ENCODE measurements around the gene SYT14. TPM values are rescaled to one million over a fixed set of nuclear protein-coding genes. Genes with fewer than 3 reads are reported as not detected.

Gene SYT14
- total RNA-seq, 2 donors from 2014 or later = 6.2 to 7.1 TPM

DNA sequence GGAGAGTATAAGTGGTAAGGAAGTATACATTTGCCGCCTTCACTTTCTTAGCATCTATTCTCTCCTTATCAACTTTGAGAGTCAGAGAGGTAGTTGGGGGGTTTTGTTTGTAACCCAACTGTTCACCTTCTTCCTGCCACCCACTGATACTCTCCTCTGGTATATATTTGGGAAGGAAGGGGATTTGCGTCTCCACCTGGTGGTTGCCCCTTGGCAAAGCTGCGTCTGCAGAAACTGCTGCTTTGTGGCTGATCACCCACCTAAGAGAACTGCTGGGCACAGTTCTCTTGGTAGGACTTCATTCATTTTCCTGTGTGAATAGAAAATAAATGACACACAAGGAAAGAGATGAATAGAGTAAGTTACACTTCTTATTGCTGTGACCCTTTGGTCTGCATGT lies 87.0 kb downstream of the SYT14 start:
- Histone ChIP-seq H3K9me3 (ENCODE audit: control insufficient read depth, low read length) (no peaks in the 10 kb centered on the region), H3K27ac (ENCODE audit: low read depth, low read length) (no peak overlapping the region), H3K9ac (ENCODE audit: extremely low read depth, low read length, poor library complexity, severe bottlenecking) (no peak overlapping the region), H3K27me3 (ENCODE audit: control insufficient read depth, insufficient read depth, low read length, poor library complexity, severe bottlenecking) (no peaks in the 10 kb centered on the region), H3K4me3 (ENCODE audit: low read length) (no peak overlapping the region), H3K36me3 (ENCODE audit: control insufficient read depth, insufficient read depth, low read length) (no peaks in the 10 kb centered on the region), H3K4me1 (ENCODE audit: control insufficient read depth, insufficient read depth, low read length) (no peaks in the 10 kb centered on the region)
- Mint-ChIP-seq H3K4me3 (no peak overlapping the region), H3K27ac (no peak overlapping the region), H3K4me1 (no peaks in the 10 kb centered on the region), H3K36me3 (ENCODE audit: low read depth) (no peaks in the 10 kb centered on the region), H3K9me3 (no peaks in the 10 kb centered on the region), H3K27me3 (ENCODE audit: insufficient read depth) (no peaks in the 10 kb centered on the region)
- 83% methylated on average over 2 of the region's 3 CpGs; no CpG with 5 or more reads in 1 of the 2 experiments for WGBS, 2 experiments (ENCODE audit: insufficient coverage in 1 of 2, insufficient read length in 1 of 2)
- TF ChIP-seq, protein P1, sequence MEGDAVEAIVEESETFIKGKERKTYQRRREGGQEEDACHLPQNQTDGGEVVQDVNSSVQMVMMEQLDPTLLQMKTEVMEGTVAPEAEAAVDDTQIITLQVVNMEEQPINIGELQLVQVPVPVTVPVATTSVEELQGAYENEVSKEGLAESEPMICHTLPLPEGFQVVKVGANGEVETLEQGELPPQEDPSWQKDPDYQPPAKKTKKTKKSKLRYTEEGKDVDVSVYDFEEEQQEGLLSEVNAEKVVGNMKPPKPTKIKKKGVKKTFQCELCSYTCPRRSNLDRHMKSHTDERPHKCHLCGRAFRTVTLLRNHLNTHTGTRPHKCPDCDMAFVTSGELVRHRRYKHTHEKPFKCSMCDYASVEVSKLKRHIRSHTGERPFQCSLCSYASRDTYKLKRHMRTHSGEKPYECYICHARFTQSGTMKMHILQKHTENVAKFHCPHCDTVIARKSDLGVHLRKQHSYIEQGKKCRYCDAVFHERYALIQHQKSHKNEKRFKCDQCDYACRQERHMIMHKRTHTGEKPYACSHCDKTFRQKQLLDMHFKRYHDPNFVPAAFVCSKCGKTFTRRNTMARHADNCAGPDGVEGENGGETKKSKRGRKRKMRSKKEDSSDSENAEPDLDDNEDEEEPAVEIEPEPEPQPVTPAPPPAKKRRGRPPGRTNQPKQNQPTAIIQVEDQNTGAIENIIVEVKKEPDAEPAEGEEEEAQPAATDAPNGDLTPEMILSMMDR (conservative IDR thresholded peaks at IDR 0.05) = peak; percentile 73
- peak; percentile 75 for DNase-seq

DNA sequence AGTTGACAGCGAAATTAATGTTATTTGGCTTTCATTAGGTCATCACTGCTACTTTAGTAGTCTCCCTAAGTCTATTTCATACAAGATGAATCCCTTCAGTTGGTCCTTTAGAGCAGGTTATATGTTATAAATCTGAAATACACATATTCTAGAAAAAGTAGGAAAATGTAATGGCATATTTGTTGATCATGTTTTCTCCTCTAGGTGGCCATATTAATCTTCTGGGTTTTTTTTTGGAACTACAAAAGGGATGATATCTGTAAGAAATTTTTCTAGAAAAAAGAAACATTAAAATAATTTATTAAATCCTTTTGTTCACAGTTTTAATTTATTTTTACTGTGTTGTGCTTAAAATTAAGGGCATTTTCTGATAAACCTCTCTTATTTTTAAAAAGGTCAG lies 87.9 kb downstream of the SYT14 start:
- no peaks in the 10 kb centered on the region for H3K27me3 Mint-ChIP-seq (ENCODE audit: insufficient read depth)
- no peak overlapping the region for H3K4me3 Mint-ChIP-seq
- Histone ChIP-seq H3K9ac (ENCODE audit: extremely low read depth, low read length, poor library complexity, severe bottlenecking) (no peak overlapping the region), H3K27me3 (ENCODE audit: control insufficient read depth, insufficient read depth, low read length, poor library complexity, severe bottlenecking) (no peaks in the 10 kb centered on the region), H3K27ac (ENCODE audit: low read depth, low read length) (no peak overlapping the region), H3K9me3 (ENCODE audit: control insufficient read depth, low read length) (no peaks in the 10 kb centered on the region), H3K4me3 (ENCODE audit: low read length) (no peak overlapping the region), H3K36me3 (ENCODE audit: control insufficient read depth, insufficient read depth, low read length) (no peaks in the 10 kb centered on the region), H3K4me1 (ENCODE audit: control insufficient read depth, insufficient read depth, low read length) (no peaks in the 10 kb centered on the region)
- H3K4me1 Mint-ChIP-seq = no peaks in the 10 kb centered on the region
- no peak for DNase-seq
- 100% methylated on average over 1 of the region's 1 CpG; no CpG with 5 or more reads in 1 of the 2 experiments for WGBS, 2 experiments (ENCODE audit: insufficient coverage in 1 of 2, insufficient read length in 1 of 2)
- H3K36me3 Mint-ChIP-seq (ENCODE audit: low read depth) = no peaks in the 10 kb centered on the region
- TF ChIP-seq, protein P1 (conservative IDR thresholded peaks at IDR 0.05) = no peak
- H3K27ac Mint-ChIP-seq = no peak overlapping the region
- peaks cover 4% of the 10 kb centered on the region for H3K9me3 Mint-ChIP-seq

DNA sequence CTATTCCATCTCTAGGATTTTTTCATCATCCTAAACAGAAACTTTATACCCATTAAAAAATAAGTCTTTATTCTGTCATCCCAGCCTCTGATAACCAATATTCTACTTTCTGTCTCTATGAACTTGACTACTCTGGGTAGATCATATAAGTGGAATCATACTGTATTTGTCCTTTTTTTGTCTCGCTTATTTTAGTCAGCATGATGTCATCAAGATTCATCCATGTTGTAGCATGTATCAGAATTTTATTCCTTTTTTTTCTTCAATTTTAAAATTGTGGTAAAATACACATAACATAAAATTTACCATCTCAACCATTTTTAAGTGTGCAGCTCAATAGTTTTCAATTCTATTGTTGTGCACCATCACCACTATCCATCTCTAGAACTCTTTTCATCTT lies 90.0 kb downstream of the SYT14 start:
- no peak overlapping the region for H3K4me3 Mint-ChIP-seq
- 90% methylated on average over 1 of the region's 1 CpG; no CpG with 5 or more reads in 1 of the 2 experiments for WGBS, 2 experiments (ENCODE audit: insufficient coverage in 1 of 2, insufficient read length in 1 of 2)

More for the DNA sequence above, 90.0 kb downstream of the SYT14 start:
- Mint-ChIP-seq H3K4me1 (no peaks in the 10 kb centered on the region), H3K27ac (no peak overlapping the region), H3K27me3 (ENCODE audit: insufficient read depth) (no peaks in the 10 kb centered on the region), H3K9me3 (peaks cover 4% of the 10 kb centered on the region), H3K36me3 (ENCODE audit: low read depth) (no peaks in the 10 kb centered on the region)
- H3K9me3 ChIP-seq (ENCODE audit: control insufficient read depth, low read length) = no peaks in the 10 kb centered on the region
- no peak for DNase-seq
- no peaks in the 10 kb centered on the region for H3K36me3 ChIP-seq (ENCODE audit: control insufficient read depth, insufficient read depth, low read length)
- TF ChIP-seq, protein P1 (conservative IDR thresholded peaks at IDR 0.05) = no peak
- H3K4me3 ChIP-seq (ENCODE audit: low read length) = no peak overlapping the region
- H3K9ac ChIP-seq (ENCODE audit: extremely low read depth, low read length, poor library complexity, severe bottlenecking) = no peak overlapping the region
- H3K27ac ChIP-seq (ENCODE audit: low read depth, low read length) = no peak overlapping the region
- H3K4me1 ChIP-seq (ENCODE audit: control insufficient read depth, insufficient read depth, low read length) = no peaks in the 10 kb centered on the region
- H3K27me3 ChIP-seq (ENCODE audit: control insufficient read depth, insufficient read depth, low read length, poor library complexity, severe bottlenecking) = no peaks in the 10 kb centered on the region
